HL-60 (cell line): ENCODE data around the gene RBPJL.

Experiments
- POLR2AphosphoS5 ChIP-seq: IDR thresholded peaks from 2 replicates; pipeline ENCODE4 v1.6.1; 2012; ENCODE audit warnings: low read depth
- TF ChIP-seq, protein P1 (sequence below): IDR thresholded peaks from one replicate; pipeline ENCODE4 v1.5.1; 2011; ENCODE audit warnings: low read length, control low read depth, inconsistent platforms; ENCODE audit not compliant: insufficient read depth

DNA sequence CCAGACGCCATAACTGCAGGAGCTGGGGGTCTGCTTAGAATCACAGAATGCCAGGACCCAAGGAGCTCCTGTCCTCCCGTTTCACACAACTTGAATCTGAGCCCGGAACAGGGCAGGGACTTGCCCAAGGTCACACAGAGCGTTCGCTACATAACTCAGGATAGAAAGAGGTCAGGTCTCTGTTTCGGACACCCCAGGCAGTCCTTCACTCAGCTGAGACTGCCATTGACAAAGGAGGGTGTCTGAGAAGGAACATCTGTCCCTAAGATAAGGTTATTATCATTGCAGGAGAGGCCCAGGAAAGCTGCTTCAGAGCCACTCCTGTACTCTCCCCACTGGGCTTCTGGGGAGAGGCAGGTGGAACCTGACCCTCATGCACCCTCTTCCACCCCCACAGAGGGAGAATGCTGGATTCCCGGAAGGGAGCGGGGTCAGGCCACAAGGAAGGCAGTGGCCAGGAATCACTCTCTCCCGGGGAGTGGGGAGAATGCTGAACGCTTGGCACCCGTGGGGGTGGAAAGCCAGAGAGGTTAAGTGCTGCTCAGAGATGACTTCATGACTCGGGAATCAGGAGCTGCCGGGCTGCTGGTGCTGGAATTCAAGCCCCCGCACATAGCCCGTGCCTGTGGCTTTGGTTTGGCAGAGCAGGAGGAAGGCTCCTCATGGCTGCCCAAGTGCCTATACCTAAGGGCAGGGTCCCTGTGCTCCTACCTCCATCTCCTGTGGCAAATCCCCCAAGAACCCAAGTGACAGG, 30.9 kb downstream of the RBPJL start:
- TF ChIP-seq, protein P1, sequence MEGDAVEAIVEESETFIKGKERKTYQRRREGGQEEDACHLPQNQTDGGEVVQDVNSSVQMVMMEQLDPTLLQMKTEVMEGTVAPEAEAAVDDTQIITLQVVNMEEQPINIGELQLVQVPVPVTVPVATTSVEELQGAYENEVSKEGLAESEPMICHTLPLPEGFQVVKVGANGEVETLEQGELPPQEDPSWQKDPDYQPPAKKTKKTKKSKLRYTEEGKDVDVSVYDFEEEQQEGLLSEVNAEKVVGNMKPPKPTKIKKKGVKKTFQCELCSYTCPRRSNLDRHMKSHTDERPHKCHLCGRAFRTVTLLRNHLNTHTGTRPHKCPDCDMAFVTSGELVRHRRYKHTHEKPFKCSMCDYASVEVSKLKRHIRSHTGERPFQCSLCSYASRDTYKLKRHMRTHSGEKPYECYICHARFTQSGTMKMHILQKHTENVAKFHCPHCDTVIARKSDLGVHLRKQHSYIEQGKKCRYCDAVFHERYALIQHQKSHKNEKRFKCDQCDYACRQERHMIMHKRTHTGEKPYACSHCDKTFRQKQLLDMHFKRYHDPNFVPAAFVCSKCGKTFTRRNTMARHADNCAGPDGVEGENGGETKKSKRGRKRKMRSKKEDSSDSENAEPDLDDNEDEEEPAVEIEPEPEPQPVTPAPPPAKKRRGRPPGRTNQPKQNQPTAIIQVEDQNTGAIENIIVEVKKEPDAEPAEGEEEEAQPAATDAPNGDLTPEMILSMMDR: no peak
- no peak for TF ChIP-seq POLR2AphosphoS5
